A673 (cell line): Measurements from ENCODE around the gene ZNF639. TPM values are rescaled to one million over a fixed set of nuclear protein-coding genes. Genes with fewer than 3 reads are reported as not detected.

Source experiments
- BruUV-seq: library from RNA; stranded (reverse); fragments of 400-500 nt; replicated peaks from 2 replicates; lab custom pipeline; 2021; lab: Mats Ljungman, UMichigan
- CTCF ChIA-PET: fragments of 300-600 bp; sonication (Branson Sonifier 250); formaldehyde crosslinking; loops from one replicate; lab custom pipeline; 2022; ENCODE audit warnings: antibody characterized with exemption; lab: Charles Lee
- POLR2A ChIA-PET: fragments of 300-600 bp; sonication (Branson Sonifier 250); formaldehyde crosslinking; loops from one replicate; lab custom pipeline; 2022; ENCODE audit warnings: antibody characterized with exemption; ENCODE audit not compliant: low non-redundant PET; lab: Charles Lee
- DNase-seq: peaks from one replicate; pipeline ENCODE4 v3.0.0-alpha.2; 2015; ENCODE audit warnings: low spot score
- H3K27ac ChIP-seq: fragments of 200-600 bp; sonication (generic); 2 replicates; pipeline ENCODE4 v1.5.1; 2016; ENCODE audit warnings: mixed run types, low read depth, mild to moderate bottlenecking, mixed read lengths, antibody characterized with exemption, low read length; ENCODE audit not compliant: poor library complexity, severe bottlenecking
- H3K27me3 ChIP-seq: fragments of 200-600 bp; sonication (generic); replicated peaks from 2 replicates; pipeline ENCODE4 v1.6.1; 2017; ENCODE audit warnings: mixed run types, low read depth, mild to moderate bottlenecking, mixed read lengths, antibody characterized with exemption, low read length; ENCODE audit not compliant: insufficient read depth, poor library complexity
- H3K36me3 ChIP-seq: fragments of 200-600 bp; sonication (generic); 2 replicates; pipeline ENCODE4 v1.6.1; 2016; ENCODE audit warnings: mixed run types, mild to moderate bottlenecking, mixed read lengths, antibody characterized with exemption, low read length; ENCODE audit not compliant: insufficient read depth, poor library complexity, severe bottlenecking
- H3K4me1 ChIP-seq: fragments of 200-600 bp; sonication (generic); 2 replicates; pipeline ENCODE4 v1.6.1; 2017; ENCODE audit warnings: mixed run types, mild to moderate bottlenecking, mixed read lengths, antibody characterized with exemption, low read length; ENCODE audit not compliant: insufficient read depth, poor library complexity, severe bottlenecking
- H3K4me3 ChIP-seq: fragments of 200-600 bp; sonication (generic); 2 replicates; pipeline ENCODE4 v1.5.1; 2016; ENCODE audit warnings: low read depth, mixed run types, mild to moderate bottlenecking, mixed read lengths, low read length; ENCODE audit not compliant: poor library complexity, severe bottlenecking
- H3K9me3 ChIP-seq: fragments of 200-600 bp; sonication (generic); 2 replicates; pipeline ENCODE4 v1.6.1; 2016; ENCODE audit warnings: mixed run types, low read depth, mild to moderate bottlenecking, mixed read lengths, antibody characterized with exemption, low read length; ENCODE audit not compliant: poor library complexity, severe bottlenecking
- EZH2 ChIP-seq: fragments of 200-600 bp; sonication (generic); IDR thresholded peaks from 2 replicates; pipeline ENCODE4 v1.6.1; 2017; ENCODE audit warnings: borderline replicate concordance, low read depth, mild to moderate bottlenecking, mixed read lengths, antibody characterized with exemption, low read length; ENCODE audit not compliant: poor library complexity, severe bottlenecking
- intact Hi-C: fragments of 100-400 bp; cut with micrococcal nuclease; formaldehyde crosslinking; loops from one replicate; pipeline ENCODE4 v1.10.0; 2022; ENCODE audit not compliant: unreplicated experiment
- total RNA-seq: library from RNA; stranded (reverse); gene quantifications from 2 replicates; pipeline ENCODE4 v1.2.3, GENCODE V29; 2021
- TF ChIP-seq, protein P1 (sequence below): fragments of 300-800, 200-600 bp; sonication (generic); conservative IDR thresholded peaks from 2 replicates; pipeline ENCODE4 v1.5.1; 2017; ENCODE audit warnings: low read depth, mild to moderate bottlenecking, antibody characterized with exemption, low read length, moderate library complexity, mixed read lengths

The ZNF639 gene
- total RNA-seq, 1 experiment from 2014 or later = 47.4 TPM

- Histone ChIP-seq H3K4me1 (no peaks in the 10 kb centered on the region), H3K27ac (no peak overlapping the region), H3K4me3 (no peak overlapping the region), H3K36me3 (no peaks in the 10 kb centered on the region), H3K27me3 (no peaks in the 10 kb centered on the region), H3K9me3 (no peaks in the 10 kb centered on the region)
- DNase-seq = no peak
- TF ChIP-seq, protein P1, sequence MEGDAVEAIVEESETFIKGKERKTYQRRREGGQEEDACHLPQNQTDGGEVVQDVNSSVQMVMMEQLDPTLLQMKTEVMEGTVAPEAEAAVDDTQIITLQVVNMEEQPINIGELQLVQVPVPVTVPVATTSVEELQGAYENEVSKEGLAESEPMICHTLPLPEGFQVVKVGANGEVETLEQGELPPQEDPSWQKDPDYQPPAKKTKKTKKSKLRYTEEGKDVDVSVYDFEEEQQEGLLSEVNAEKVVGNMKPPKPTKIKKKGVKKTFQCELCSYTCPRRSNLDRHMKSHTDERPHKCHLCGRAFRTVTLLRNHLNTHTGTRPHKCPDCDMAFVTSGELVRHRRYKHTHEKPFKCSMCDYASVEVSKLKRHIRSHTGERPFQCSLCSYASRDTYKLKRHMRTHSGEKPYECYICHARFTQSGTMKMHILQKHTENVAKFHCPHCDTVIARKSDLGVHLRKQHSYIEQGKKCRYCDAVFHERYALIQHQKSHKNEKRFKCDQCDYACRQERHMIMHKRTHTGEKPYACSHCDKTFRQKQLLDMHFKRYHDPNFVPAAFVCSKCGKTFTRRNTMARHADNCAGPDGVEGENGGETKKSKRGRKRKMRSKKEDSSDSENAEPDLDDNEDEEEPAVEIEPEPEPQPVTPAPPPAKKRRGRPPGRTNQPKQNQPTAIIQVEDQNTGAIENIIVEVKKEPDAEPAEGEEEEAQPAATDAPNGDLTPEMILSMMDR = no peak
- no peak for TF ChIP-seq EZH2
- ChIA-PET POLR2A (no interaction called here), CTCF (no interaction called here)
- BruUV-seq = no TSS peak
- intact Hi-C loops = no loop called here
Observed at GRCh38 chr3:179297971-179298725, 24.7 kb upstream of the ZNF639 start.

GRCh38 chr3:179299316-179299715 lies 23.5 kb upstream of the ZNF639 start:
- ChIA-PET POLR2A (no interaction called here), CTCF (no interaction called here)
- no peaks in the 10 kb centered on the region for H3K36me3 ChIP-seq
- TF ChIP-seq, protein P1 = no peak
- no peak for TF ChIP-seq EZH2
- no peaks in the 10 kb centered on the region for H3K4me1 ChIP-seq
- H3K9me3 ChIP-seq = no peaks in the 10 kb centered on the region
- intact Hi-C loops = no loop called here
- no TSS peak for BruUV-seq
- H3K4me3 ChIP-seq = no peak overlapping the region
- no peak overlapping the region for H3K27ac ChIP-seq
- H3K27me3 ChIP-seq = no peaks in the 10 kb centered on the region
- no peak for DNase-seq

- no TSS peak for BruUV-seq
- intact Hi-C loops = no loop called here
- no peaks in the 10 kb centered on the region for H3K27me3 ChIP-seq
Observed at GRCh38 chr3:179299999-179300613, 22.7 kb upstream of the ZNF639 start.

More at GRCh38 chr3:179299999-179300613, 22.7 kb upstream of the ZNF639 start:
- H3K4me1 ChIP-seq = no peaks in the 10 kb centered on the region
- no peaks in the 10 kb centered on the region for H3K9me3 ChIP-seq
- H3K36me3 ChIP-seq = no peaks in the 10 kb centered on the region
- ChIA-PET CTCF (no interaction called here), POLR2A (no interaction called here)
- no peak overlapping the region for H3K4me3 ChIP-seq
- no peak overlapping the region for H3K27ac ChIP-seq
- TF ChIP-seq, protein P1 = no peak
- TF ChIP-seq EZH2 = no peak
- no peak for DNase-seq
